AG04450 (cell line): Measurements from ENCODE around the gene HECW1. TPM values are rescaled to one million over a fixed set of nuclear protein-coding genes. Genes with fewer than 3 reads are reported as not detected.
A peak's percentile ranks its signal among the peaks of the same experiment; 100 is the strongest.

Experiments
- CTCF ChIA-PET: fragments of 300-600, 350-600 bp; formaldehyde crosslinking; extraction: SDS; loops from one replicate; lab custom pipeline; 2022; ENCODE audit warnings: antibody characterized with exemption, inconsistent platforms; lab: Charles Lee
- POLR2A ChIA-PET: fragments of 350-600 bp; formaldehyde crosslinking; extraction: SDS; loops from one replicate; lab custom pipeline; 2021; ENCODE audit warnings: antibody characterized with exemption, inconsistent platforms; lab: Yijun Ruan, JAX
- DNase-seq: peaks from one replicate; pipeline ENCODE4 v3.0.0-alpha.2; 2011; ENCODE audit warnings: low read depth, low spot score
- H3K27ac ChIP-seq: one replicate; pipeline ENCODE4 v1.5.1; 2012; ENCODE audit warnings: low read depth, low read length, control low read depth
- H3K27me3 ChIP-seq: one replicate; pipeline ENCODE4 v1.6.0; 2012; ENCODE audit warnings: low read length; ENCODE audit not compliant: control insufficient read depth, insufficient read depth
- H3K4me3 ChIP-seq: 2 replicates; pipeline ENCODE4 v1.5.1; 2011; ENCODE audit warnings: mild to moderate bottlenecking, low read depth, low read length, control low read depth
- H3K9me3 ChIP-seq: 2 replicates; pipeline ENCODE4 v1.5.1; 2012; ENCODE audit warnings: low read length; ENCODE audit not compliant: control insufficient read depth, insufficient read depth
- polyA plus RNA-seq: library from polyadenylated mRNA; depleted of rRNA; stranded (reverse); fragments of >200 nt; gene quantifications from 2 replicates; pipeline ENCODE4 v1.2.3, GENCODE V29; 2011
- TF ChIP-seq, protein P1 (sequence below): IDR thresholded peaks from 2 replicates; pipeline ENCODE4 v1.5.1; 2011; ENCODE audit warnings: low read depth, low read length, control low read depth, inconsistent platforms

The HECW1 gene
- polyA plus RNA-seq, 1 experiment: 2.6 TPM

DNA sequence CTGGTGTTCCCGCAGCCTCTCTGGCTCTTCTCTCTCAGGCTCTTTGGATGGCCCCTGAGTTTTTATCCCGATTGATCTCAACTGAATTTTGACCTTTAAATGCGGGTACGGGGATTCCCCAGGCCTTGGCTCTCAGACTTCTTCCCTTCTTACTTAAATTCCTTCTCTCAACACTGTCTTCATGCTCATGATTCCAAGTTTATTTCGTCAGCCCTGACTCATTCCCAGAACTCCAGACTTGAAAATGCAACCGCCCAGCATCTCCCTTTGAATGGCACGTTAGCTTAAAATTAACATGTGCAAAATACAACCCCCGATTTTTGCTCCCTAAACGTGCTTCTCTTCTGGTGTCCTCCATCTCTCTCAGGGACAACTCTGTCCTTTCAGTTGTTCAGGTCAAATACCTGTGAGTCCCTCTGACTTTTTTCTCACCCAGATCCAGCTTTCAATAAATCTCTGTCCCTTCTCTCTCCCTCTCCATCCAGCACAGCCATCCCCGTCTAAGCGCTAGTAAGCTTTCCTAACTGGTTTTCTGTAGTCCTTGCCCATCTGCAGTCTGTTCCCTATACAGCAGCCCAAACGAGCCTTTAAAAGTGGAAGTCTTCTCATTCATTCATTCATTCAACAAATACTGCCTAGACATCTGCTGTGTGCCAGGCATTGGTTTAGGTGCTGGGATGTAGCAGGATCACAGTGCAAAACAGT lies 7.1 kb downstream of the HECW1 start:
- no peak overlapping the region for H3K4me3 ChIP-seq
- peak overlapping the region; percentile 47 for H3K27ac ChIP-seq
- peaks cover 13% of the 10 kb centered on the region for H3K27me3 ChIP-seq
- H3K9me3 ChIP-seq: no peaks in the 10 kb centered on the region
- TF ChIP-seq, protein P1, sequence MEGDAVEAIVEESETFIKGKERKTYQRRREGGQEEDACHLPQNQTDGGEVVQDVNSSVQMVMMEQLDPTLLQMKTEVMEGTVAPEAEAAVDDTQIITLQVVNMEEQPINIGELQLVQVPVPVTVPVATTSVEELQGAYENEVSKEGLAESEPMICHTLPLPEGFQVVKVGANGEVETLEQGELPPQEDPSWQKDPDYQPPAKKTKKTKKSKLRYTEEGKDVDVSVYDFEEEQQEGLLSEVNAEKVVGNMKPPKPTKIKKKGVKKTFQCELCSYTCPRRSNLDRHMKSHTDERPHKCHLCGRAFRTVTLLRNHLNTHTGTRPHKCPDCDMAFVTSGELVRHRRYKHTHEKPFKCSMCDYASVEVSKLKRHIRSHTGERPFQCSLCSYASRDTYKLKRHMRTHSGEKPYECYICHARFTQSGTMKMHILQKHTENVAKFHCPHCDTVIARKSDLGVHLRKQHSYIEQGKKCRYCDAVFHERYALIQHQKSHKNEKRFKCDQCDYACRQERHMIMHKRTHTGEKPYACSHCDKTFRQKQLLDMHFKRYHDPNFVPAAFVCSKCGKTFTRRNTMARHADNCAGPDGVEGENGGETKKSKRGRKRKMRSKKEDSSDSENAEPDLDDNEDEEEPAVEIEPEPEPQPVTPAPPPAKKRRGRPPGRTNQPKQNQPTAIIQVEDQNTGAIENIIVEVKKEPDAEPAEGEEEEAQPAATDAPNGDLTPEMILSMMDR: no peak
- CTCF ChIA-PET: interaction anchor here (1.0 to 3.0 kb wide), 2 partner anchors 11 to 179 kb away, joined by 3 to 20 read pairs; no protein-coding TSS in a partner anchor
- POLR2A ChIA-PET: interaction anchor here (0.7 kb wide), 1 partner anchor 131 kb away, joined by 7 read pairs; no protein-coding TSS in a partner anchor
- peak; percentile 53 for DNase-seq

DNA sequence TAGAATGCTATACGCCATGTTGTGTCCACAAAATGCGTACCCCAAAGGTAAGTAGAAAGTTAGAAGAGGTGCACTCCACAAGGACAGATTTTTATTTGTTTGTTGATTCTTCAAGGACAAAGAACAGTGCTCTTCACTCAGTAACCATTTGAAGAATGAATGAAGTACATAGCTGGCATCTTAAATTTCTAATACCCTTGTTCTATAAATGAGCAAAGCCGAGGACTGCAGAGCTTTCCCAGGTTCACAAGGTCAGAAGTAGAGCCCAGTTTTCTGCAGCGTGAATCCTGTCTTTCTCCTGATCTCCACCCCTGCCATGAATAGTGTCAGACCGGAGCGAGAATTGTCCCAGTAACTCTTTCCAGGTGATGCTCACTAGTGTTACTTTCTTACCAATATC lies 9.5 kb downstream of the HECW1 start:
- no peak overlapping the region for H3K4me3 ChIP-seq
- peaks cover 2% of the 10 kb centered on the region for H3K27me3 ChIP-seq
- no peak for DNase-seq
- ChIA-PET CTCF (interaction anchor here (0.8 to 1.6 kb wide), 4 partner anchors 13 to 461 kb away, joined by 3 to 4 read pairs (median 4); partner anchors contain the start of gene STK17A), POLR2A (no interaction called here)
- TF ChIP-seq, protein P1: no peak
- no peaks in the 10 kb centered on the region for H3K9me3 ChIP-seq
- H3K27ac ChIP-seq: no peak overlapping the region

DNA sequence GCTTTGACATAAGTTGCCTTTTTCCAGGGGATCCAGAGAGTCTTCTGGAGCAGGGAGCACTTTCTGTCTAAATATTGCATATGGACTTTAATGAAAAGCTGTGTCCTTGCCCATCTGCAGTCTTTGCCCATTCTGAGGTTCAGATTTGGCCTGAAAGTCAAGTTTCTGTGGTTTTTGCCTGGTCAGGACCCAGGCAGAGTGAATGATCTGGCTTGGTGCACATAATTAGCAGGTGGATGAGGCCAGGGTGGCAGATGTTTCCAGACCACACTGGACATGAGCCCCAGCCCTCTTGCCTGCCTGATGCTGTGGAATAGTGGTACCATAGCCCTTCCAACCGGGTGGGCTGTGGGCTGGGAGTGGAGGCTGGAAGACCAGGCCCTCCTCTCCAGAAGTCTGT lies 11.0 kb downstream of the HECW1 start:
- H3K4me3 ChIP-seq: no peak overlapping the region
- TF ChIP-seq, protein P1: no peak
- H3K9me3 ChIP-seq: no peaks in the 10 kb centered on the region
- no peak for DNase-seq
- ChIA-PET POLR2A (no interaction called here), CTCF (interaction anchor here (1.4 to 1.5 kb wide), 2 partner anchors 15 to 182 kb away, joined by 3 to 7 read pairs; no protein-coding TSS in a partner anchor)
- no peak overlapping the region for H3K27ac ChIP-seq
- peaks cover 2% of the 10 kb centered on the region for H3K27me3 ChIP-seq

DNA sequence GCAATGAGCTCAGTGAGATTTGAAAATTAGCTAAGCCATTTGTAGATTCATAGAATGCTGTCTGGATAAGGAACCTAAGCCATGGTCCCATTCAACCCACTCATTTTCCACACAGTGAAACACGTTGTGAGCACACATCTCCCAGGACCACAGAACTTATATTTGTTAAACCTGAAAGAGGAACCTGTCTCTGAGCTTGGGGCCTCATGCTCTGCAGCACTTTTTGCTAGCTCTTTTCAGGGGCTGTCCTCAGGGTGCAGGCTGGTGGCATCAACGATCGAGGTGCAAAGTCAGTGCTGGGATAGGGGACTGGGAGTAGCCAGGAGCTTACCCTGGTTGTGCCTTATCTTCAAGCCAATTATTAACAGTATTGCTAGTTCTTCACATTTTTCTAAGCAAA lies 11.9 kb downstream of the HECW1 start:
- no peak overlapping the region for H3K4me3 ChIP-seq
- H3K27ac ChIP-seq: no peak overlapping the region
- ChIA-PET POLR2A (no interaction called here), CTCF (interaction anchor here (1.5 kb wide), 1 partner anchor 16 kb away, joined by 7 read pairs; no protein-coding TSS in a partner anchor)
- H3K27me3 ChIP-seq: peaks cover 2% of the 10 kb centered on the region
- H3K9me3 ChIP-seq: no peaks in the 10 kb centered on the region
- DNase-seq: no peak
- TF ChIP-seq, protein P1: no peak

DNA sequence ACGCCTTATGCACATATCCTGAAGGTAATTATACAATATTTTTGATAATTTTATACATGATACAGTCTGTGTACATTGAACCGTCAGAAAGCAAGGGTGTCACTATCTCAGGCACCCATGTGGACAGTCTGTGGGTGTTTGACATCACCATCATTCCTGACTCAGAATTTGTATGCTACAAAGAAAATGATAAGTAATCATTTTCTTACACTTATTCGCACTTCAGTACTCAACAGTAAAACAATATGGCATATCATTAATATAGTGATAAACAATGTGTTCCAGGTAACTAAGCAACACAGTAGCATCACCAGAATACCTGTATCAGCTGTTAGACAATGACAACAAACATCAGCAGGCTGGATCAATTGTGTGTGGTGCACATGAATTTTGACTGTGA lies 17.9 kb downstream of the HECW1 start:
- TF ChIP-seq, protein P1: no peak
- no peaks in the 10 kb centered on the region for H3K27me3 ChIP-seq
- H3K9me3 ChIP-seq: no peaks in the 10 kb centered on the region
- POLR2A ChIA-PET: no interaction called here
- H3K27ac ChIP-seq: no peak overlapping the region
- CTCF ChIA-PET: interaction anchor here (1.3 kb wide), 1 partner anchor 22 kb away, joined by 3 read pairs; no protein-coding TSS in a partner anchor
- no peak for DNase-seq
- no peak overlapping the region for H3K4me3 ChIP-seq
